ENCODE measurements around the gene CDK19. TPM values are rescaled to one million over a fixed set of nuclear protein-coding genes. Genes with fewer than 3 reads are reported as not detected.
"Not testable (repeated sequence)": the region's sequence is repeated elsewhere in the genome, so short reads cannot be mapped to it uniquely, and the experiment has no call there.

Gene CDK19
- total RNA-seq, 1 donor from 2014 or later = 20.0 TPM

GRCh38 chr6:110577596-110578167, 237.6 kb downstream of the CDK19 start:
- DNase-seq (ENCODE audit: low read depth) = not testable (repeated sequence)

GRCh38 chr6:110575925-110576463, 239.3 kb downstream of the CDK19 start:
- DNase-seq (ENCODE audit: low read depth) = no peak

DNA sequence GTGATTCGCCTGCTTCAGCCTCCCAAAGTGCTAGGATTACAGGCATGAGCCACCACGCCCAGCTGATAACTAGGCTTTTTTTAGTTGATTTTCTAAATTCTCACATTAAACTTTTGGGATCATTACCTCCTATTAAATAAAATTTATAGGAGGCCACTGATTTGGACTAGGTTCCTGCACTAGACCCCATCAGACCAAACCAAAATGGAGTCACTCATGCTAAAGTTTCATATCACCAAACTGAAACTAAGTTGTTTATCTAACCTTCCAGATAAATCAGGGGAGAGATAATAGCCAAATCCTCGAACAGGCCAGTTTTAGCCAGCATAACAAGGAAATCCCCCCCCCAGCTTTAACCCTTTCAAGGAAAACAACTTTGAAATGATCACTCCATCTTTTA, 240.5 kb downstream of the CDK19 start:
- DNase-seq (ENCODE audit: low read depth) = no peak

- DNase-seq (ENCODE audit: low read depth) = no peak
Measured at GRCh38 chr6:110573537-110573936, 241.7 kb downstream of the CDK19 start.

- DNase-seq (ENCODE audit: low read depth) = no peak
Measured at GRCh38 chr6:110573136-110573535, 242.1 kb downstream of the CDK19 start.

- DNase-seq (ENCODE audit: low read depth) = peak; percentile 44
Measured at GRCh38 chr6:110567957-110568696, 247.1 kb downstream of the CDK19 start.

- DNase-seq (ENCODE audit: low read depth) = peak; percentile 83
Measured at GRCh38 chr6:110566346-110567125, 248.7 kb downstream of the CDK19 start.

DNA sequence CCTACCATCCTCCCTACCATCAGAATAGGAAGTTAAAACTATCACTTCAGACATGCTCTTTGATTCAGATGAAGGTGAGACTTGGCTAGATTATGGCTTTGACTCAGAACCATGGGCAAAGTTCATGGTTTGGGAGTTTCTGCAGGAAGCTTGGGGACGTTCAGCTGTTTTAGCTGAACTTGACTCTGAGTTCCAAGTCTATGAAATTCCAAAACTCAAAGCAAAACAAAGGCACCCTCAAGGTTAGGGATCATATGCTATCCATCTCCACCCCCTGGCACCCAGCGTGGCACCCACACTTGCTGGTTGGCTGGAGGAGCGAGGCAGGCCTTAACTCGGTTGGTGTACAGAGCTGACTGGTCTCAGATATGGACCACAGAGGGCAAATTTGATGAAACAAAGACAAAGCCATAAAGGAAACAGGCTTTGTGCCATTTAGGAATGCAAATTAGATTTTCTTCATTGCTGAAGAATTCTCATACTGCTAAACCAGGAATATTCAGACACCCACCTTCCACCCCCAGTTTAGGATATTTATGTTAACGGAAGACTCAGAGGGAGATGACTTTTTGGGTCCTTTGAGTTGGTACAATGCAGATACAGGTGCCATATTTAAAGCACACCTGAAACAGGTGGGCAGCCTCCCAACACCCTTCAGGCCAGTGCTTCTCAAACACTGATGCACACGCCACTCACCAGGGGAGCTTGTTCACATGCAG, 250.4 kb downstream of the CDK19 start:
- DNase-seq (ENCODE audit: low read depth) = no peak

DNA sequence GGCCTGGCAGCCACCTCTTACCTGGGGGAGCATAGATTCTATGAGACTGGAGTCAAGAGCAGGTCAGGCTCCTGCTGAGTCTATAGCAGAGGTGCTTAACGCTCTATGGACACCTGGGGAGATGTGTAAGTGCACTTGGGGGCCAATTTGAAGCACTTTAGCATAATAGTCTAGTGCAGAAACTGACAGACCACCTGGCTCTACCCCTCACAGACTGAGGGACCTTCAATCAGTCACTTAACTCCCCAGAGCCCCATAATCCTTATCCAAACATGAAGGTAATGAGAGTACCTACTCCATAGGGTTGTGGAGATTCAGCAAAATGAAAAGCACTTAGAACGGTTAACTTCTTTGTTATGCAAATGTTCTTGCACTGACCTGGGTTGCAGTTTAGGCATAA, 251.6 kb downstream of the CDK19 start:
- DNase-seq (ENCODE audit: low read depth) = no peak

GRCh38 chr6:110562316-110562915, 252.9 kb downstream of the CDK19 start:
- DNase-seq (ENCODE audit: low read depth) = no peak

- DNase-seq (ENCODE audit: low read depth) = peak; percentile 40
Measured at GRCh38 chr6:110561696-110562095, 253.6 kb downstream of the CDK19 start.

DNA sequence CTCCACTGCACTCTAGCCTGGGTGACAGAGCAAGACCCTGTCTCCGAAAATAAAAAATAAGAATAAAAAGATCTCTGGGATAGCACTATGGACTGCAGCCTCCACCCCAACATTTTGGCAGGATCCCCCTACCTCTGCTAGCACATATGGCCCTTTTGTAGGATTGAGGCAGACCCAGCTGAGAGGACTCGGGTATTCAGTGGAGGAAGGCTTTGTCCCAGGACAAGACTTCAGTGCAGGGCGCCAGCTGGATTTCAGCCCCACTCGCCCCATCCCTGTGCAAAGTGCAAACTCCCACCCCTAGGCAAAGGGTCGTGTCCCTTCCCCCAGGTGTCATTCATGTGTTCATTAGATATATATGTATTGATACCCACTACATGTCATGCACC, 254.3 kb downstream of the CDK19 start:
- DNase-seq (ENCODE audit: low read depth) = no peak

GRCh38 chr6:110560239-110561007, 254.8 kb downstream of the CDK19 start:
- no peak for DNase-seq (ENCODE audit: low read depth)

Other genes starting within 250 kb of the CDK19 start
- gene AMD1, start 59.3 kb upstream of the CDK19 start, total RNA-seq = 89.2 and 121 TPM in 2 replicates
- 55.4 and 68.1 TPM in 2 replicates for gene GTF3C6, start 143.2 kb upstream of the CDK19 start, total RNA-seq
- 27.6 and 29.7 TPM in 2 replicates for gene RPF2, start 166.6 kb upstream of the CDK19 start, total RNA-seq

Measured in renal cortical epithelial cell (primary cell).